Stimulated activated CD4-positive, alpha-beta T cell treated with anti-CD3 and anti-CD28 coated beads, Interleukin-2, amount 100 ng/mL, for 24 hours (primary cell): ENCODE data around the gene POC5.

Experiments used
- DNase-seq, 2 donors: peaks; one replicate each; pipeline ENCODE4 v3.0.0-alpha.2; 2020

POC5 gene

DNA sequence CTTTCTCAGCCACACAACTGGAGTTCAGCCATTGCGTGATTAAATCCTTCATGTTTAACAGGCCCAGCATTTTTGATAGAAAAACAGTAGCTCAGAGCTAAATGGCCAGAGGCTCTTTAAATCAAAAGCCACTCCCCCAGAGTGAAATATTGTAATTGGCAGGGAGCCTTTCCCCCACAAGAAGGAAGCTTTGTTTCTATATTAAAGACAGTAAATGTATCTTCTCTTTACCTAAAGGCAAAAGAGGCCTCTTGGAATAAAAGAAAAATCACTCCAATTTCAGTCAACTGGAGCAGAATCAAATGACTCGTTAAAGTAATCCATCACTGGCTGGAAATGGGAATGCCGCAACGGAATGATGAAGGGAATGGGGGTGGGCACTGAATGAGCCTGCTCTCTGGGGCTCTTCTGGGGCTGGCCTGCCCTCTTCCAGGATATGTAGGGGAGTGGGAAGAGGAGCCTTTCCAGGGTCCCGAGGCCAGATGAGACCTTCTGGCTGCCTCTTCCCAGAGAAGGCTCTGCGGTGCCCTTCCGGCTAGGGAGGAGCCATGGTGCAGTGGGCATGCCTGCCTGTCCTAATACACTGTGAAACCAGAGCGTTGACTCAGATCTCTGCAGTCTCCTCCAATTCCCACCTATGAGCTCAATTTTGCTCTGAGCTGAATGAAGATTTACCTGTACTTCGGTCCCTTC, 60.8 kb downstream of the POC5 start:
- DNase-seq, result no peak

DNA sequence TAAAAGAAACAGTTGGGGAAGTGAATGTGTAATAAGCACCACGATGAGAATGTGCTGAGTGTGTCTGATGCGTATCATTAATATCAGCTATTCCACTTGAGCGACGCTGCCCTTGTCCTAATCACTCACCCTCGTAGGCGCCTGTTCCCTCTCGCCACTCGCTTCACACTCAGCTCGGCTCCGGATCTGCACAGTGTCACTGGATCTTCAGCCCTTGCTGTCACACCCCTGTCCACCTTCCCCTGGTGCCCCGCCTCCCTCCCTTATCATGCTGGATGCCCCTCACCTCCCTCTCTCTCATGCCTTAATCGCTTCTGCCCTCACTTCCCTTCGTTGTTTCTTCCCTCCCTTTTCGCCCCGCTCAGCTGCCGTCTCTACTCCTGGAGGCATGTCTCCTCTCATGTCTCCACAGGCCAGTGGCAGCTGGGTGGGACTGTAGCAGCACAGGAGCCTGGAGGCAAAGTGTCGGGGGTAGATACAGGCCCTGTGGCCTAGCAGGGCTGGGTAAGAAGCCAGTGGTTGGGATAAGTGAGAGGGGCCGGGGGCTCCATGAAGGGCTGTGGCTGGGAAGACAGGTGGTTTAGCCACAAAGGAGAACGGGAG, 62.4 kb downstream of the POC5 start:
- no peak for DNase-seq

- no peak for DNase-seq
Observed at GRCh38 chr5:75653521-75653920, 63.7 kb downstream of the POC5 start.

- no peak for DNase-seq
Observed at GRCh38 chr5:75651575-75652238, 65.5 kb downstream of the POC5 start.

DNA sequence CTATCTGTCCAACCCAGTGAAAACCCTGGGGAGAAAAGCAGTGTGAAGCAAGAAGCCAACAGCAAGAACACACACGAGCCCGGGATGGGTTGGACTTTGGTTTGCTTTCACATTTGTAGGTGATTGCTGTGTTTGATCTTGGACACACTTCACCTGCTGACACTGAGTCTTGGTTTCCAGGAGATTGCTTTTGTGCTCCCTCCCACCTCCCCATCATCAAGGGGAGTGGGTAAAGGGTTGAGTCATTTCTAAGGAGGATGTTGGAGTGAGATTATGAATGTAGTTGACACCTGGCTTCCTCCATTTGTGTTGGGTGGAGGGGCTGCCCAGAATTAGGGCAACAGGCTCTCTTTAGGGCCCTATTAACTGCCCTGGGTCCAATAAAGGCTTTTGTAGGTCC, 68.5 kb downstream of the POC5 start:
- DNase-seq, result no peak

- no peak for DNase-seq
Observed at GRCh38 chr5:75640826-75641225, 76.4 kb downstream of the POC5 start.

DNA sequence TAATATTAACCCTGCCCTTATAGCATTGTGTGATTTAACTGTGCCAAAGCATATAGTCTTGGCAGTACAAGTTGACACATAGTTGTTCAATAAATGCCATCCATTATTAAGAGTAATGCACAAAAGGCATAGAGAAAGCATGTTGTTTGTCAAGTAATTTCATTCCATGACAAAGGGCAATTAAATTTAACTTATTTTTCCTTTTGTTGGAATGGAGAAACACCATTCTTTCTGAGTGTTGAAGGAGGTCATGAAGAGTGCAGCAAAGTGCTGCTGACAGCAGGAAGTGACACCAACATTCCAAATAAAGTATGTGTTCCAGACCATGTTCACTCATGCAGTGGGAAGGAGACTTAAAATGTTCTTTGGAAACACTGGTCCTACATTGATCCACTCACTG, 76.8 kb downstream of the POC5 start:
- no peak for DNase-seq

DNA sequence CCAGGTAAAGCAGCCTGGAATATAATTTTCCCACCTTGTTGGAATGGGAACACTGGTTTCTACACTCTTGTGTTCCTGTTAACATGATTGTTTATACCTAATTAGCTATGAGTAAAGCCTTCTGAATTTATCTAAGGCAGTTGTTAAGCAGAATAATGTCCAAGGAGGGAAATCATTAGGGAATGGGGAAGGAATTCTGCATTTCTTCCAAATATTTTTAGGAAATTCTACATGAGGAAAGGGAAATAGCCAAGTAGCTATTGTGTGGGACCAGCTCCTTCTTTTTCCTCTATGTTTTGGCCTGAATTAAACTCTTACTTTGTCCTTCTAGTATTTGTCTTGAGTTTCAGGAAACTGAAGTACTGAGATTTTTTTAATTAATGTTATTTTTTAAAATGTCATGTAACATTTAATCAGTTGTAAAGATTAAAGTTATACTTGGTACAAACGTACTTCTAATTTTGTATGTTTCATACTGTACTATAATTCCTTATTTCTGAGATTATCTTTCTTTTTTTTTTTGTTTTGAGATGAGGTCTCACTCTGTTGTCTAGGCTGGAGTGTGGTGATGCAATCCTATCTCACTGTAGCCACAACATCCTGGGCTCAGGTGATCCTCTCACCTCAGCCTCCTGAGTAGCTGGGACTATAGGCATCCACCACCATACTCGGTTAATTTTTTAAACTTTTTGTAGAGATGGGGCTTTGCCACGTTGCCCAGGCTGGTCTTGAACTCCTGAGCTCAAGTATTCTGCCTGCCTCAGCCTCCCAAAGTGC, 77.5 kb downstream of the POC5 start:
- DNase-seq, result no peak

DNA sequence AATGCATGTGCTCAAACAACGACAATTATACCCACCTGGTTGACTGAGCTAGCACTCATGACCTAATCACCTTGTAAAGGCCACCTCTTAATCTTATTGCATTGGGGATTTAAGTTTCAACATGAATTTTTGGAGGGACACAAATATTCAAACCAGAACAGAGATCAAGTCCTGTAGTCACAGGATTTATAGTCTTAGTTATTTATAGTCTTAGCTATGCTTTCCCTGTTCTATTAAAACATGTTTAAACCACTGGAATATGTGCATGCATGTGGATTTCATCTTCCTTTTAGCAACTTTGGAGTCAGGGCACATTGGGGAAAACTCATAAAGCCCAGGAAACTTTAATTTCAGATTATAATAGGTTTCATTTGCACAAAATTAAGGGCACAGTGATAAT, 79.3 kb downstream of the POC5 start:
- DNase-seq, result no peak

DNA sequence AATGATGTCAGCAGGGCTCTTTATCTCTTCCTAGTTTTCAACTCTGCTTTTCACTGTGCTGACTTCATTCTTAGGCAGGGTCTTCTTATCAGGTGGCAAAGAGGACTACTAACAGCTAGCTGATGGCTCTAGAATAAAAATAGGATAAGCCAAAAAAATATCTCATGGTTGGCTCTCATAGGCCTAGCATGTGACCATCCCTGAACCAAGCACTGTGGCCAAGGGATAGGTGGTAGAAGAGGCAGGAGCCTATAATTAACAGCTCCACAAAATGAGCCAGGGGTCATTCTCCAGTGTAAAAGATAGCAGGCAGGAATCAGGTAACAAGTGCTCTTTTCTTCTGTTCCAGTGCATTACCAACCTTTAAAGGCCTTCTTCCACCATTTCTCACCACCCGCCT, 84.9 kb downstream of the POC5 start:
- DNase-seq, result no peak

DNA sequence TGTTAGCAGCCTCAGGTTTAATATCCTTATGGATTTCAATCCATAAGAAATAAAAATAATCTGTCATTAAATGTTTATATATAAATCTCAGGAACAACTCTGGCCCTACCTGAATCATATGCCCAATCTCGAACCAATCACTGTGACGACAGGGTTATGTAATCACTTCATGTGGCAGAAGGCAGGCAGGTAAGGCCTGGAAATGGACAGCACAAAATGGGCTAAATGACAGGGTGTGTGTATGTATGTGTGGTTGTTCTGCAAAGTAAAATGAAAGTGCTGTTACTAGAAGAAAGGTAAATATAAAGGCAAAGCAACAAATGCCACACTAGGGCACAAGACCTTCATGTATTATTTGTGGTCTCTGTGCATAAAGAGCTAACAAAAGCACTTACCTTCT, 86.4 kb downstream of the POC5 start:
- DNase-seq, result no peak

- no peak for DNase-seq
Observed at GRCh38 chr5:75627801-75628200, 89.4 kb downstream of the POC5 start.

GRCh38 chr5:75626959-75627358, 90.3 kb downstream of the POC5 start:
- no peak for DNase-seq
